Astrocyte of the cerebellum (primary cell): ENCODE measurements around the gene VGLL4.

Experiments
- DNase-seq: peaks from one replicate; pipeline ENCODE4 v3.0.0-alpha.2; 2011; ENCODE audit warnings: low read depth
- H3K4me3 ChIP-seq: 2 replicates; pipeline ENCODE4 v1.5.1; 2011; ENCODE audit warnings: mild to moderate bottlenecking, low read depth, low read length, moderate library complexity
- CTCF ChIP-seq: IDR thresholded peaks from 2 replicates; pipeline ENCODE4 v1.5.1; 2012; ENCODE audit warnings: low read length, low read depth, moderate library complexity, mild to moderate bottlenecking; ENCODE audit errors: missing control alignments
- in situ Hi-C: cut with HindIII; loops from 2 replicates; pipeline ENCODE4 v1.10.0; 2017; ENCODE audit warnings: low sequenced_read_pairs

Gene VGLL4

GRCh38 chr3:11560746-11561145 is 83.0 kb downstream of the VGLL4 start:
- in situ Hi-C loops: loop anchor here (25.0 kb wide), 1 partner anchor 173 kb away; no protein-coding TSS in a partner anchor

GRCh38 chr3:11559816-11560633 is 83.7 kb downstream of the VGLL4 start:
- no peak for DNase-seq
- in situ Hi-C loops: loop anchor here (25.0 kb wide), 1 partner anchor 173 kb away; no protein-coding TSS in a partner anchor
- H3K4me3 ChIP-seq: no peak overlapping the region
- no peak for TF ChIP-seq CTCF

More at GRCh38 chr3:11560746-11561145, 83.0 kb downstream of the VGLL4 start:
- TF ChIP-seq CTCF: no peak
- DNase-seq: no peak
- H3K4me3 ChIP-seq: no peak overlapping the region

GRCh38 chr3:11558918-11559815 is 84.5 kb downstream of the VGLL4 start:
- DNase-seq: no peak
- H3K4me3 ChIP-seq: no peak overlapping the region
- no peak for TF ChIP-seq CTCF
- in situ Hi-C loops: loop anchor here (25.0 kb wide), 1 partner anchor 172 kb away; no protein-coding TSS in a partner anchor

- H3K4me3 ChIP-seq: no peak overlapping the region
- in situ Hi-C loops: loop anchor here (25.0 kb wide), 1 partner anchor 171 kb away; no protein-coding TSS in a partner anchor
- DNase-seq: no peak
- TF ChIP-seq CTCF: no peak
Observed at GRCh38 chr3:11558411-11558903, 85.3 kb downstream of the VGLL4 start.

GRCh38 chr3:11558002-11558401 is 85.7 kb downstream of the VGLL4 start:
- in situ Hi-C loops: loop anchor here (25.0 kb wide), 1 partner anchor 171 kb away; no protein-coding TSS in a partner anchor
- peak; percentile 59 for DNase-seq
- TF ChIP-seq CTCF: no peak
- no peak overlapping the region for H3K4me3 ChIP-seq
